H1 (cell line): ENCODE measurements around the gene CACNA1G. TPM values are rescaled to one million over a fixed set of nuclear protein-coding genes. Genes with fewer than 3 reads are reported as not detected.

Experiments
- CTCF ChIA-PET: fragments of 300-600 bp; sonication (Branson Sonifier 250); formaldehyde crosslinking; loops from one replicate; lab custom pipeline; 2021; ENCODE audit not compliant: partially characterized antibody; lab: Charles Lee
- POLR2A ChIA-PET: fragments of 300-600 bp; sonication (Branson Sonifier 250); formaldehyde crosslinking; loops from one replicate; lab custom pipeline; 2021; ENCODE audit warnings: inconsistent platforms; ENCODE audit not compliant: partially characterized antibody; lab: Charles Lee
- DNase-seq, 2 experiments: peaks; one replicate each; pipeline versions ENCODE4 v3.0.0 to v3.0.0-alpha.2; 2010 to 2022; ENCODE audit warnings: low spot score in 2 of 2, low read depth in 1 of 2, mixed read lengths in 1 of 2
- FAIRE-seq: peaks from 2 replicates; lab custom pipeline; 2011; peaks lifted over from hg19 to GRCh38; lab: Jason Lieb, UNC
- H2AFZ ChIP-seq: 2 replicates; pipeline ENCODE4 v1.8.1; 2012; ENCODE audit warnings: low read length, inconsistent platforms
- H2AK5ac ChIP-seq: 2 replicates; pipeline ENCODE4 v1.6.1; 2013; ENCODE audit warnings: low read depth, low read length
- H2BK120ac ChIP-seq: replicated peaks from 2 replicates; pipeline ENCODE3; 2013; ENCODE audit warnings: low read depth, low read length, inconsistent platforms
- H2BK12ac ChIP-seq: 2 replicates; pipeline ENCODE4 v1.6.1; 2013; ENCODE audit warnings: low read depth, low read length
- H2BK15ac ChIP-seq: 2 replicates; pipeline ENCODE4 v1.6.1; 2013; ENCODE audit warnings: low read length
- H2BK20ac ChIP-seq: 2 replicates; pipeline ENCODE4 v1.6.1; 2013; ENCODE audit warnings: low read length
- H2BK5ac ChIP-seq: 2 replicates; pipeline ENCODE4 v1.6.1; 2013; ENCODE audit warnings: low read depth, low read length
- H3K14ac ChIP-seq: 2 replicates; pipeline ENCODE4 v1.6.1; 2013; ENCODE audit warnings: inconsistent platforms; ENCODE audit not compliant: insufficient read length
- H3K18ac ChIP-seq: 2 replicates; pipeline ENCODE4 v1.6.1; 2013; ENCODE audit warnings: low read length; ENCODE audit errors: extremely low read depth
- H3K23ac ChIP-seq: 2 replicates; pipeline ENCODE4 v1.6.1; 2013; ENCODE audit warnings: inconsistent platforms; ENCODE audit not compliant: insufficient read length
- H3K23me2 ChIP-seq: 2 replicates; pipeline ENCODE4 v1.6.1; 2013; ENCODE audit warnings: low read depth, low read length
- H3K27ac ChIP-seq: 2 replicates; pipeline ENCODE4 v1.6.1; 2011; ENCODE audit warnings: low read depth, low read length, inconsistent platforms
- H3K27me3 ChIP-seq, 4 experiments: replicated peaks in 1 of 4; 1 replicate in 1 of 4; 2 replicates in 3 of 4; pipeline versions ENCODE4 v1.6.1 to v1.8.1; 2011 to 2013; ENCODE audit warnings: low read length in 3 of 4, mild to moderate bottlenecking in 3 of 4, inconsistent platforms in 2 of 4, mixed read lengths in 2 of 4, moderate library complexity in 1 of 4; ENCODE audit not compliant: control insufficient read depth in 3 of 4, insufficient read depth in 3 of 4; ENCODE audit errors: extremely low read depth in 1 of 4
- H3K36me3 ChIP-seq, 4 experiments: 2 replicates each; pipeline versions ENCODE4 v1.6.1 to v1.8.1; 2011 to 2013; ENCODE audit warnings: mild to moderate bottlenecking in 4 of 4, low read length in 3 of 4, moderate library complexity in 2 of 4, control low read depth in 1 of 4, inconsistent platforms in 1 of 4; ENCODE audit not compliant: insufficient read depth in 4 of 4, control insufficient read depth in 2 of 4
- H3K4ac ChIP-seq: replicated peaks from 2 replicates; pipeline ENCODE3; 2013; ENCODE audit warnings: low read length, low read depth, mixed read lengths, inconsistent platforms; ENCODE audit not compliant: insufficient read length
- H3K4me1 ChIP-seq, 4 experiments: replicated peaks in 1 of 4; 1 replicate in 1 of 4; 2 replicates in 3 of 4; pipeline versions ENCODE4 v1.6.1 to v1.8.1; 2011 to 2013; ENCODE audit warnings: low read length in 3 of 4, inconsistent platforms in 2 of 4, mixed read lengths in 1 of 4; ENCODE audit not compliant: insufficient read depth in 4 of 4, control insufficient read depth in 3 of 4
- H3K4me2 ChIP-seq, 2 experiments: 2 replicates each; pipeline versions ENCODE4 v1.6.1 to v1.8.1; 2011 to 2013; ENCODE audit warnings: low read depth in 2 of 2, low read length in 2 of 2, control low read depth in 1 of 2, inconsistent platforms in 1 of 2, mild to moderate bottlenecking in 1 of 2; ENCODE audit not compliant: insufficient read depth in 1 of 2
- H3K4me3 ChIP-seq, 4 experiments: fragments of 200-600, 300-600 bp in 1 of 4; sonication (generic), shearing (Covaris generic), sonication (Bioruptor Twin) in 1 of 4; 2 replicates each; pipeline versions ENCODE4 v1.5.1 to v1.8.1; 2011 to 2016; ENCODE audit warnings: low read length in 4 of 4, low read depth in 3 of 4, control low read depth in 2 of 4, inconsistent platforms in 2 of 4, mild to moderate bottlenecking in 2 of 4, mixed read lengths in 1 of 4, moderate library complexity in 1 of 4; ENCODE audit not compliant: insufficient read depth in 2 of 4; ENCODE audit errors: extremely low read depth in 1 of 4
- H3K56ac ChIP-seq: replicated peaks from 2 replicates; pipeline ENCODE3; 2013; ENCODE audit warnings: low read depth, mild to moderate bottlenecking, mixed read lengths, low read length, inconsistent platforms; ENCODE audit not compliant: insufficient read length
- H3K79me1 ChIP-seq: 2 replicates; pipeline ENCODE4 v1.6.1; 2013; ENCODE audit warnings: low read depth, low read length, control low read depth
- H3K79me2 ChIP-seq, 2 experiments: 2 replicates each; pipeline versions ENCODE4 v1.6.1 to v1.8.1; 2012 to 2013; ENCODE audit warnings: low read length in 2 of 2, mild to moderate bottlenecking in 2 of 2, inconsistent platforms in 1 of 2; ENCODE audit not compliant: insufficient read depth in 2 of 2, control insufficient read depth in 1 of 2
- H3K9ac ChIP-seq, 4 experiments: replicated peaks in 1 of 4; 1 replicate in 1 of 4; 2 replicates in 3 of 4; pipeline versions ENCODE4 v1.6.1 to v1.8.1; 2011 to 2013; ENCODE audit warnings: low read depth in 3 of 4, low read length in 3 of 4, control low read depth in 2 of 4, mild to moderate bottlenecking in 2 of 4, moderate library complexity in 2 of 4, inconsistent platforms in 1 of 4; ENCODE audit errors: extremely low read depth in 1 of 4
- H3K9me3 ChIP-seq, 2 experiments: 2 replicates each; pipeline versions ENCODE4 v1.6.1 to v1.8.1; 2012 to 2013; ENCODE audit warnings: mild to moderate bottlenecking in 2 of 2, moderate library complexity in 2 of 2, control low read depth in 1 of 2, inconsistent platforms in 1 of 2, low read depth in 1 of 2, low read length in 1 of 2, mixed read lengths in 1 of 2; ENCODE audit not compliant: insufficient read depth in 2 of 2
- H4K20me1 ChIP-seq, 2 experiments: replicated peaks in 1 of 2; 2 replicates each; pipeline versions ENCODE3 to v1.8.1; 2011 to 2013; ENCODE audit warnings: inconsistent platforms in 2 of 2, low read length in 2 of 2, mild to moderate bottlenecking in 1 of 2; ENCODE audit not compliant: insufficient read depth in 2 of 2, control insufficient read depth in 1 of 2
- H4K5ac ChIP-seq: 2 replicates; pipeline ENCODE4 v1.6.1; 2013; ENCODE audit warnings: low read length, low read depth, mixed read lengths, inconsistent platforms; ENCODE audit not compliant: insufficient read length
- H4K8ac ChIP-seq: 2 replicates; pipeline ENCODE4 v1.8.0; 2013; ENCODE audit warnings: mild to moderate bottlenecking, moderate library complexity, low read length, inconsistent platforms; ENCODE audit not compliant: insufficient read depth; ENCODE audit errors: extremely low read depth
- H4K91ac ChIP-seq: replicated peaks from 2 replicates; pipeline ENCODE3; 2013; ENCODE audit warnings: low read length, mixed read lengths, inconsistent platforms; ENCODE audit not compliant: insufficient read length
- CEBPB ChIP-seq: IDR thresholded peaks from 2 replicates; pipeline ENCODE4 v1.6.1; 2012; ENCODE audit warnings: low read depth, low read length
- CTBP2 ChIP-seq: IDR thresholded peaks from 2 replicates; pipeline ENCODE4 v1.7.0; 2011; ENCODE audit warnings: borderline replicate concordance, mild to moderate bottlenecking, moderate library complexity, mixed read lengths, low read length; ENCODE audit not compliant: insufficient read depth, insufficient read length
- SAP30 ChIP-seq: fragments of 300-600 bp; sonication (generic); IDR thresholded peaks from 2 replicates; pipeline ENCODE4 v1.7.1; 2012; ENCODE audit warnings: low read length, moderate library complexity, mild to moderate bottlenecking, inconsistent platforms; ENCODE audit not compliant: insufficient read depth, insufficient replicate concordance
- TCF12 ChIP-seq: IDR thresholded peaks from 2 replicates; pipeline ENCODE4 v1.6.1; 2011; ENCODE audit warnings: low read depth, mild to moderate bottlenecking, low read length
- WGBS, 2 experiments: shearing (Covaris generic) in 1 of 2; methylation state at CpG; one replicate each; pipeline versions ENCODE4 v1.1.6 to v1.1.7; 2013 to 2015; ENCODE audit warnings: low lambda C conversion rate in 2 of 2, mixed read lengths in 2 of 2, inconsistent platforms in 1 of 2, low coverage in 1 of 2, missing lambda C conversion rate in 1 of 2; ENCODE audit not compliant: insufficient replicate concordance in 2 of 2, insufficient coverage in 1 of 2, insufficient read length in 1 of 2; ENCODE audit errors: extremely low coverage in 1 of 2, missing lambda C conversion rate in 1 of 2; 5-methylcytosine and 5-hydroxymethylcytosine counted together
- polyA plus RNA-seq, 7 experiments: library from polyadenylated mRNA; depleted of rRNA in 3 of 7; stranded (reverse) in 5 of 7; unstranded in 2 of 7; fragments of >200 nt in 5 of 7; fragments of 200-250 nt in 2 of 7; gene quantifications; 1 replicate in 5 of 7; 2 replicates in 1 of 7; 4 replicates in 1 of 7; pipeline versions ENCODE4 v1.2.1 to v1.2.3, GENCODE V29; 2011 to 2013; ENCODE audit warnings: missing spikeins in 2 of 7, mixed read lengths in 2 of 7
- total RNA-seq: library from RNA; stranded (reverse); fragmentation: NEBNext Ultra II Directional; extraction: Animal tissue kit (Norgen Biotek cat#: 25700); gene quantifications from 2 replicates; pipeline ENCODE4 v1.2.1, GENCODE V29; 2021

Gene CACNA1G
- total and polyA plus RNA-seq, 2 of the 8 experiments (the other 6 are each of a cell fraction or from before 2014, with no cell fraction given): 2.9 to 4.9 TPM

GRCh38 chr17:50636804-50637195 lies 76.3 kb downstream of the CACNA1G start:
- DNase-seq: no peak
- Histone ChIP-seq H4K8ac (no peak overlapping the region), H2BK12ac (no peak overlapping the region), H3K14ac (no peak overlapping the region), H3K18ac (no peak overlapping the region), H4K5ac (no peak overlapping the region), H3K4me1 (peaks cover 0 to 11% (median 7%) of the 10 kb centered on the region in 4 experiments; a peak in 4 of 7 replicates), H2BK20ac (no peak overlapping the region), H3K56ac (no peak overlapping the region), H3K36me3 (no peaks in the 10 kb centered on the region), H2BK15ac (no peak overlapping the region), H3K23ac (no peak overlapping the region), H3K9me3 (no peaks in the 10 kb centered on the region), H3K4ac (no peak overlapping the region), H2AFZ (no peak overlapping the region), H3K4me3 (no peak overlapping the region), H3K79me2 (no peaks in the 10 kb centered on the region), H4K20me1 (no peaks in the 10 kb centered on the region), H3K27ac (no peak overlapping the region), H3K23me2 (peaks cover 4% of the 10 kb centered on the region; the same call in 1 of the 2 replicates), H3K27me3 (peaks cover 25 to 44% (median 39%) of the 10 kb centered on the region in 4 experiments), H3K79me1 (no peaks in the 10 kb centered on the region), H4K91ac (no peak overlapping the region), H2BK5ac (no peak overlapping the region), H3K4me2 (no peak overlapping the region), H3K9ac (no peak overlapping the region), H2AK5ac (no peak overlapping the region), H2BK120ac (no peak overlapping the region)
- 85% methylated on average over 7 of the region's 7 CpGs; no CpG with 5 or more reads in 1 of the 2 experiments for WGBS, 2 experiments
- ChIA-PET POLR2A (interaction anchor here (0.7 to 2.7 kb wide), 3 partner anchors 10 to 75 kb away, joined by 3 to 7 read pairs (median 3); no protein-coding TSS in a partner anchor), CTCF (interaction anchor here (0.7 to 12.8 kb wide), 13 partner anchors 12 to 147 kb away, joined by 3 to 135 read pairs (median 4); no protein-coding TSS in a partner anchor)
- no peak for FAIRE-seq
- TF ChIP-seq SAP30 (no peak), CTBP2 (no peak), CEBPB (no peak), TCF12 (no peak)
